ENCODE results near the gene ADORA3. TPM values are rescaled to one million over a fixed set of nuclear protein-coding genes. Genes with fewer than 3 reads are reported as not detected.

ADORA3 gene
- total and polyA plus RNA-seq, 2 of the 8 experiments (the other 6 are each of a cell fraction or from before 2014, with no cell fraction given): 0.03 TPM; not detected in 1

DNA sequence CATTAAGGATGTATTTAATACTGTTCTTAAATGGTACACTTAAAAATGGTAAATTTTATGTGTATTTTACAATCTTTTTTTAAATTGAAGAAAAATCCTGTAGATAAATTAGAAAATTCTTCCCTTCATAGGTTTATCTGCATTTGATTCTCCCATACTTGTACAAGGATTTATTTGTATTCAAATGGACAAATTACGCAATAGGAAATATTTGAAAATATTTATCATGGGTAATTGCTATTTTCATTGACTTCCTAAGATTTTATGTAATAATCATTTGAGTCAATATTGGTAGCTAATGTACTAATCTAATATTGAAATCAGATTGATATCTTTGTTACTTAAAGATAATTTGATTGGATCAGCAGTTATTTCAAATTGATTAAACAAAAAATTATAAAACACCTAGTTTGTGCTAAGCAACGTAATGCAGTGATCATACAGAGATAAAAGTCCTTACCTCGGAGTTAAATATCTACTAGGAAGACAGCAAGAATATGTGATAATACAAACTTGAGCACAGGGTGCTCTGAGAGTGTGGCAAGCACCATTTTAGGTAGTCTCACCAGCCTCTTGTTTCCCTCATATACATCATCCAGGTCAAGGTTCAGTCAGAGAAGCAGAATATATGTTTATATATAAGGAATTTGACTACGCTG lies 40.9 kb downstream of the ADORA3 start:
- Histone ChIP-seq H4K20me1 (replicated peaks in 1 of 2; ENCODE audit: control insufficient read depth in 1 of 2, insufficient read depth in 2 of 2, low read length in 2 of 2) (no peaks in the 10 kb centered on the region), H3K18ac (ENCODE audit: extremely low read depth, low read length) (no peak overlapping the region), H3K56ac (replicated peaks; ENCODE audit: insufficient read length, low read depth, low read length) (no peak overlapping the region), H2AFZ (ENCODE audit: low read length) (no peak overlapping the region), H4K5ac (ENCODE audit: insufficient read length, low read depth, low read length) (no peak overlapping the region), H2BK12ac (ENCODE audit: low read depth, low read length) (no peak overlapping the region), H3K9ac (replicated peaks in 1 of 4; ENCODE audit: extremely low read depth in 1 of 4, low read depth in 3 of 4, low read length in 3 of 4) (no peak overlapping the region), H3K23me2 (ENCODE audit: low read depth, low read length) (no peaks in the 10 kb centered on the region), H3K4me2 (ENCODE audit: insufficient read depth in 1 of 2, low read depth in 2 of 2, low read length in 2 of 2) (no peak overlapping the region), H2BK5ac (ENCODE audit: low read depth, low read length) (no peak overlapping the region), H3K27me3 (replicated peaks in 1 of 4; ENCODE audit: control insufficient read depth in 3 of 4, extremely low read depth in 1 of 4, insufficient read depth in 3 of 4, low read length in 3 of 4) (no peaks in the 10 kb centered on the region), H3K14ac (ENCODE audit: insufficient read length) (no peak overlapping the region), H3K4me1 (replicated peaks in 1 of 4; ENCODE audit: control insufficient read depth in 3 of 4, insufficient read depth in 4 of 4, low read length in 3 of 4) (no peaks in the 10 kb centered on the region), H4K8ac (ENCODE audit: extremely low read depth, insufficient read depth, low read length) (no peak overlapping the region), H3K36me3 (ENCODE audit: control insufficient read depth in 2 of 4, insufficient read depth in 4 of 4, low read length in 3 of 4) (peaks cover 5 to 43% (median 26%) of the 10 kb centered on the region in 4 experiments; a peak in 7 of 8 replicates), H3K23ac (ENCODE audit: insufficient read length) (no peak overlapping the region), H2BK20ac (ENCODE audit: low read length) (no peak overlapping the region), H2BK120ac (replicated peaks; ENCODE audit: low read depth, low read length) (no peak overlapping the region), H2AK5ac (ENCODE audit: low read depth, low read length) (no peak overlapping the region), H3K27ac (ENCODE audit: low read depth, low read length) (no peak overlapping the region), H3K79me1 (ENCODE audit: low read depth, low read length) (no peaks in the 10 kb centered on the region), H2BK15ac (ENCODE audit: low read length) (no peak overlapping the region), H3K9me3 (ENCODE audit: insufficient read depth in 2 of 2, low read depth in 1 of 2, low read length in 1 of 2) (no peaks in the 10 kb centered on the region), H4K91ac (replicated peaks; ENCODE audit: insufficient read length, low read length) (no peak overlapping the region), H3K4ac (replicated peaks; ENCODE audit: insufficient read length, low read depth, low read length) (no peak overlapping the region), H3K79me2 (ENCODE audit: control insufficient read depth in 1 of 2, insufficient read depth in 2 of 2, low read length in 2 of 2) (no peaks in the 10 kb centered on the region), H3K4me3 (ENCODE audit: extremely low read depth in 1 of 4, insufficient read depth in 2 of 4, low read depth in 3 of 4, low read length in 4 of 4) (no peak overlapping the region)
- FAIRE-seq (no peak), DNase-seq (ENCODE audit: low read depth in 1 of 2, low spot score in 2 of 2) (no peak)
- CTCF ChIA-PET (ENCODE audit: partially characterized antibody): interaction anchor here (0.6 to 1.5 kb wide), 7 partner anchors 9 to 635 kb away, joined by 3 to 4 read pairs (median 3); no protein-coding TSS in a partner anchor
- TF ChIP-seq CEBPB (IDR thresholded peaks at IDR 0.05; ENCODE audit: low read depth, low read length) (peak; percentile 44; the same call in 1 of the 2 replicates), BCL11A (IDR thresholded peaks at IDR 0.05; ENCODE audit: low read depth in 2 of 2, low read length in 2 of 2) (no peak), YY1 (IDR thresholded peaks at IDR 0.05; ENCODE audit: low read depth, low read length) (no peak)
- WGBS, 2 experiments (ENCODE audit: extremely low coverage in 1 of 2, insufficient coverage in 1 of 2, insufficient read length in 1 of 2, insufficient replicate concordance in 2 of 2, low coverage in 1 of 2, low lambda C conversion rate in 2 of 2, missing lambda C conversion rate in 1 of 2): 89% methylated on average over 4 of the region's 4 CpGs; no CpG with 5 or more reads in 1 of the 2 experiments
- POLR2A ChIA-PET (ENCODE audit: partially characterized antibody): interaction anchor here (1.5 to 2.2 kb wide), 3 partner anchors 10 to 15 kb away, joined by 3 to 13 read pairs (median 5); partner anchors contain the start of gene WDR77

Data from H1 (cell line).